Nephron (organoid): ENCODE results near the gene SMIM33.
A peak's percentile ranks its signal among the peaks of the same experiment; 100 is the strongest.

ENCODE experiments used
- H3K27ac Mint-ChIP-seq, 3 experiments: 2 replicates each; pipeline ENCODE4 v1.8.0; 2020; ENCODE audit warnings: mixed read lengths in 3 of 3, mild to moderate bottlenecking in 2 of 3, moderate library complexity in 1 of 3
- H3K27me3 Mint-ChIP-seq: 2 replicates; pipeline ENCODE4 v1.8.0; 2021; ENCODE audit warnings: low read depth, mild to moderate bottlenecking, moderate library complexity, mixed read lengths
- H3K36me3 Mint-ChIP-seq: 2 replicates; pipeline ENCODE4 v1.8.0; 2020; ENCODE audit warnings: low read depth, mixed read lengths
- H3K4me1 Mint-ChIP-seq: 2 replicates; pipeline ENCODE4 v1.8.0; 2020; ENCODE audit warnings: mixed read lengths
- H3K4me3 Mint-ChIP-seq, 3 experiments: 2 replicates each; pipeline ENCODE4 v1.8.0; 2020; ENCODE audit warnings: mild to moderate bottlenecking in 3 of 3, mixed read lengths in 3 of 3, moderate library complexity in 2 of 3
- H3K9me3 Mint-ChIP-seq: 2 replicates; pipeline ENCODE4 v1.8.0; 2020; ENCODE audit warnings: mixed read lengths
- CTCF ChIP-seq, 3 experiments: fragments of 200-600 bp; sonication (generic); IDR thresholded peaks; one replicate each; pipeline ENCODE4 v1.5.0; 2021; ENCODE audit warnings: antibody characterized with exemption in 3 of 3; ENCODE audit not compliant: unreplicated experiment in 3 of 3

The SMIM33 gene

GRCh38 chr5:139445325-139446170 lies 25.3 kb upstream of the SMIM33 start:
- peak overlapping the region in 2 of 3 experiments; percentile 77 to 86 for H3K27ac Mint-ChIP-seq
- no peaks in the 10 kb centered on the region for H3K36me3 Mint-ChIP-seq
- no peaks in the 10 kb centered on the region for H3K9me3 Mint-ChIP-seq

GRCh38 chr5:139446956-139447779 lies 23.6 kb upstream of the SMIM33 start:
- no peak overlapping the region for H3K4me3 Mint-ChIP-seq
- peaks cover 35% of the 10 kb centered on the region for H3K4me1 Mint-ChIP-seq
- no peaks in the 10 kb centered on the region for H3K9me3 Mint-ChIP-seq
- peak overlapping the region in 1 of 3 experiments; percentile 63 for H3K27ac Mint-ChIP-seq
- no peak for TF ChIP-seq CTCF (IDR thresholded peaks at IDR 0.05; ENCODE audit: unreplicated experiment in 3 of 3)
- no peaks in the 10 kb centered on the region for H3K36me3 Mint-ChIP-seq
- no peaks in the 10 kb centered on the region for H3K27me3 Mint-ChIP-seq

More at GRCh38 chr5:139445325-139446170, 25.3 kb upstream of the SMIM33 start:
- TF ChIP-seq CTCF (IDR thresholded peaks at IDR 0.05; ENCODE audit: unreplicated experiment in 3 of 3): no peak
- H3K27me3 Mint-ChIP-seq: peaks cover 3% of the 10 kb centered on the region
- peak overlapping the region in 1 of 3 experiments; percentile 26 for H3K4me3 Mint-ChIP-seq
- H3K4me1 Mint-ChIP-seq: peaks cover 35% of the 10 kb centered on the region

GRCh38 chr5:139451176-139451575 lies 19.6 kb upstream of the SMIM33 start:
- no peaks in the 10 kb centered on the region for H3K36me3 Mint-ChIP-seq
- no peaks in the 10 kb centered on the region for H3K27me3 Mint-ChIP-seq

GRCh38 chr5:139451878-139452660 lies 18.7 kb upstream of the SMIM33 start:
- H3K36me3 Mint-ChIP-seq: no peaks in the 10 kb centered on the region
- no peaks in the 10 kb centered on the region for H3K9me3 Mint-ChIP-seq
- no peak overlapping the region for H3K4me3 Mint-ChIP-seq
- no peak overlapping the region for H3K27ac Mint-ChIP-seq
- peaks cover 4% of the 10 kb centered on the region for H3K27me3 Mint-ChIP-seq
- no peak for TF ChIP-seq CTCF (IDR thresholded peaks at IDR 0.05; ENCODE audit: unreplicated experiment in 3 of 3)
- H3K4me1 Mint-ChIP-seq: peaks cover 6% of the 10 kb centered on the region

More at GRCh38 chr5:139451176-139451575, 19.6 kb upstream of the SMIM33 start:
- no peak for TF ChIP-seq CTCF (IDR thresholded peaks at IDR 0.05; ENCODE audit: unreplicated experiment in 3 of 3)
- peaks cover 11% of the 10 kb centered on the region for H3K4me1 Mint-ChIP-seq
- H3K9me3 Mint-ChIP-seq: no peaks in the 10 kb centered on the region
- H3K4me3 Mint-ChIP-seq: no peak overlapping the region
- no peak overlapping the region for H3K27ac Mint-ChIP-seq

GRCh38 chr5:139453683-139454567 lies 16.9 kb upstream of the SMIM33 start:
- no peak for TF ChIP-seq CTCF (IDR thresholded peaks at IDR 0.05; ENCODE audit: unreplicated experiment in 3 of 3)
- no peak overlapping the region for H3K4me3 Mint-ChIP-seq
- no peak overlapping the region for H3K27ac Mint-ChIP-seq
- no peaks in the 10 kb centered on the region for H3K9me3 Mint-ChIP-seq
- no peaks in the 10 kb centered on the region for H3K36me3 Mint-ChIP-seq
- no peaks in the 10 kb centered on the region for H3K4me1 Mint-ChIP-seq
- H3K27me3 Mint-ChIP-seq: peaks cover 4% of the 10 kb centered on the region
